DMS79 (cell line): Measurements from ENCODE around the gene ACSS2.
A peak's percentile ranks its signal among the peaks of the same experiment; 100 is the strongest.

Experiments
- DNase-seq: peaks from one replicate; lab custom pipeline; 2025; lab: John Stamatoyannopoulos, UW

The ACSS2 gene, protein sequence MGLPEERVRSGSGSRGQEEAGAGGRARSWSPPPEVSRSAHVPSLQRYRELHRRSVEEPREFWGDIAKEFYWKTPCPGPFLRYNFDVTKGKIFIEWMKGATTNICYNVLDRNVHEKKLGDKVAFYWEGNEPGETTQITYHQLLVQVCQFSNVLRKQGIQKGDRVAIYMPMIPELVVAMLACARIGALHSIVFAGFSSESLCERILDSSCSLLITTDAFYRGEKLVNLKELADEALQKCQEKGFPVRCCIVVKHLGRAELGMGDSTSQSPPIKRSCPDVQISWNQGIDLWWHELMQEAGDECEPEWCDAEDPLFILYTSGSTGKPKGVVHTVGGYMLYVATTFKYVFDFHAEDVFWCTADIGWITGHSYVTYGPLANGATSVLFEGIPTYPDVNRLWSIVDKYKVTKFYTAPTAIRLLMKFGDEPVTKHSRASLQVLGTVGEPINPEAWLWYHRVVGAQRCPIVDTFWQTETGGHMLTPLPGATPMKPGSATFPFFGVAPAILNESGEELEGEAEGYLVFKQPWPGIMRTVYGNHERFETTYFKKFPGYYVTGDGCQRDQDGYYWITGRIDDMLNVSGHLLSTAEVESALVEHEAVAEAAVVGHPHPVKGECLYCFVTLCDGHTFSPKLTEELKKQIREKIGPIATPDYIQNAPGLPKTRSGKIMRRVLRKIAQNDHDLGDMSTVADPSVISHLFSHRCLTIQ

DNA sequence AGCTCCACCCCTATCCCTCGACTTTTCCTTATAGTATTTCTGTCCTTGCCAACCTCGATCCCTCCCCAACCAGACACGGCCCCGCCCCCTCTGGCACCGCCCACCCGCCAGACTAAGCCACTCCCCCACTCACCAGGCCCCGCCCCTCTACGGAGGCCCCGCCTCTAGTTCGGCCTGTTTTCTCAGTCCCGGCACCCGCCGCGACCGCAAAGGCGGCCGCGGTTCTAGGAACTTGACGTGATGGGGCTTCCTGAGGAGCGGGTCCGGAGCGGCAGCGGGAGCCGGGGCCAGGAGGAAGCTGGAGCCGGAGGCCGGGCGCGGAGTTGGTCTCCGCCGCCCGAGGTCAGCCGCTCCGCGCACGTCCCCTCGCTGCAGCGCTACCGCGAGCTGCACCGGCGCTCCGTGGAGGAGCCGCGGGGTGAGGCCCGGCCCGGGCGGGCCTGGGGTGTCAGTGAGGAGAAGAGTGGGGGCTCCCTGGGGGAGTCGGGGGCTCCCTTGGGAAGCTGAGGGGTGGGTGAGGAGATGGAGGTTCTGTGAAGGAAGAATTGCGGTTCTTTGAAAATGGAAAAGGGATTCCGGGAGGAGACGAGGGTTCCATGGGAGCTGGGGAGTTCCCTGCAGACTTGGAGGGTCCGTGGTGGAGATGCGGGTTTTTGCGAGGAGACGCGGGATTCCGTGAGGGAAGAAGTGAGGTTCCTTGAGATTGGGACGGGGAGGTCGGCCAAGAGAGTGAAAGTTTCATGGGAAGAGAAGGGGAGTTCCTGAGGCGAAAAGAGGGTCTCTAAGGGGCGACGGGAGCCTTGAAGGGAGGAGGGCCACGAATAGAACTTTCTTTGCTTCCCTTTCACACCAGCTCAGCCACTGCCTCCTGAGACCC is at the start of gene ACSS2:
TSS of gene ACSS2 (plus strand) at position 207 of the 877 bp plus-strand sequence. CDS start at position 241, 34 bp downstream.
- no peak for DNase-seq

DNA sequence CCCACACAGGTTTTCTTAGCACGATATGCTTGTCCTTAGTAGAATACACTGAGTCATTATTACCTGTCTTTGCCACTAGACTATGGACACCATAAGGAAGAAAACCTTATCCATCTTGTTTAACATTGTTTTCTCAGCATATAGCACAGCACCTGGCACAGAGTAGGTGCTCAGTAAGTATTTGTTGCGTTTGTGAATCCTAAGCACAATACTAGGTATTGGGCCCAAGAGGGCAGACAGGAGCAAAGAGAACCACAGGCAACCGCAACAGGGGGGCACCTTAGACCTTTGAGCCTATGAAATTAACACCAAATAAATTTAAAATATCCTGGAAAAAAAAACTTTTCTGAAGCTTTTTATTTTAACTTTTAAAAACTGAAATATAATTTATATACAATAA is 47.2 kb upstream of the ACSS2 start:
- no peak for DNase-seq

DNA sequence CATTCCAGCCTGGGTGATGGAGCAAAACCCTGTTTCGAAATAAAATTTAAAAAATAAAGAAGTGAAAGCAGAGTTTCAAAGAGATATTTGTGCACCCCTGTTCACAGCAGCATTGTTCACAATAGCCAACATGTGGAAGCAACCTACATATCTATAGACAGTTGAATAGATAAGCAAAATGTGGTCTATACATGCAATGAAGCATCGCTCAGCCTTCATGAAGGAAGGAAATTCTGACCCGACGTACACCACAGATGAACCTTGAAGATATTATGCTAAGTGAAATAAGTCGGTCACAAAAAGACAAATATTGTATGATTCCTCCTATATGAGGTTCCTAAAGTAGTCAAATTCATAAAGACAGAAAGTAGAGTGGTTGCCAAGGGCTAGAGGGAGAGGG is 44.5 kb upstream of the ACSS2 start:
- DNase-seq = no peak

DNA sequence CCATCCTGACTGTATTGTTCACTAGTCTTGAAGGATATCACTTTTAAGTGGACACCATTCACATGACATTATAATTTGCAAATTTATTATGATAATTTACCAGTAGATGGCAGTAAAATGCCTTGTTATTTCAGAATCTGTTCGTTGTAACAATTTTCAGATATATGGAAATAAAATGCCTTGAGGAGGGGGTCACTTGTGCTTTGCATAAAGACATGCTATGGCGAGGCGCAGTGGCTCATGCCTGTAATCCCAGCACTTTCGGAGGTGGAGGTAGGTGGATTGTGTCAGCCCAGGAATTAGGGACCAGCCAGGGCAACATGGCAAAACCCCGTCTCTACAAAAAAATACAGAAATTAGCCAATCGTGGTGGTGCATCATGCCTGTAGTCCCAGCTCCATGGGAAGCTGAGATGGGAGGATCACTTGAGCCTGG is 41.9 kb upstream of the ACSS2 start:
- DNase-seq = peak; percentile 23

DNA sequence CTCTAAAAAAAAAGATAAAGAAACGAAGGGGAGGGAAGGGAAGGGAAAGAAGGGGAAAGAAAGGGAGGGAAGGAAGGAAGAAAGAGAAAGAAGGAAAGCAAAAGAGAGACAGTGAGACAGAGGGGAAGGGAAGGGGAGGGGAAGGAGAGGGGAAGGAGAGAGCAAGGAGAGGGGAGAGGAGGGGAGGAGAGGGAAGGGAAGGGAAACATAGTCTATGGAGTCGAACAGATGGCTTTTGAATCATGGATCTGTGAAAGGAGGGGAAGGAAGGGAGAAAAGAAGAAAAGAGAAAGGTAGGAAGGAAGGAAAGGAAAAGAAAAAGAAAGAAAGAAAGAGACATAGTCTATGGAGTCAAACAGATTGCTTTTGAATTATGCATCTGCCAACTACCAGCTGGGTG is 34.3 kb upstream of the ACSS2 start:
- DNase-seq = no peak

DNA sequence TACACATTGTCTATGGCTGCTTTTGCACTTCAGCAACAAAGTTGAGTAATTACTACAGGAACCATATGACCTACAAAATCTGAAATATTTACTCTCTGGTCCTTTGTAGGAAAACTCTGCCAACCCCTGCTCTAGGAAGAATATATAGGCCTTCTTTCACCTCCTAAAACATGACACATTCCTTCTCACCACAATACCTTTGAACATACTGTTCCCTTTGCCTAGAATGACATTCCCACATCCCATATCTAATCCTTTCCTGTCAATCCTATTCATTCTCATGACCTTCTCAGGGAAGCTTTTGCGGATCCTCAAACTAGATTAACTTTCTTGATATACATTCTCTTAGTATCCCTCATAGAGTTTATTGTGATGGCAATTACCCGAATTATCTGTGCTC is 33.0 kb upstream of the ACSS2 start:
- no peak for DNase-seq

DNA sequence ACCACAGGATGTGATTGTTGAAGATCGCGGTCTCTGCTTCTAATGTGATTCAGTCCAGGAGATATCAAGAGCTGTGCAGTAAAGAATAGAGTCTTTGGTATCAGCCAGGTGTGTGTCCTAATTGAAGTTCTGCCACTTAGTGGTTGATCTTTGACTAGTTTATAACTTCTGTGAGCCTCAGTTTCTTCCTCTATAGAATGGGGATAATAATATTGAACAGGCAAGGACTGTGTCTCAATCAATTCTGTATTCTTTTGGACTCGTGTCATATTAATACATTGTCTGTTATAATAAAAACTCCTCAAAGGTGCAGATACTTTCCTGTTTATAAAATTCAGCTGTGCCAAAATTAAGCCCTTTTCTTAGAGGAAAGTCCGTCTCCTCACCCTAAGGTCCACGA is 27.8 kb upstream of the ACSS2 start:
- no peak for DNase-seq

DNA sequence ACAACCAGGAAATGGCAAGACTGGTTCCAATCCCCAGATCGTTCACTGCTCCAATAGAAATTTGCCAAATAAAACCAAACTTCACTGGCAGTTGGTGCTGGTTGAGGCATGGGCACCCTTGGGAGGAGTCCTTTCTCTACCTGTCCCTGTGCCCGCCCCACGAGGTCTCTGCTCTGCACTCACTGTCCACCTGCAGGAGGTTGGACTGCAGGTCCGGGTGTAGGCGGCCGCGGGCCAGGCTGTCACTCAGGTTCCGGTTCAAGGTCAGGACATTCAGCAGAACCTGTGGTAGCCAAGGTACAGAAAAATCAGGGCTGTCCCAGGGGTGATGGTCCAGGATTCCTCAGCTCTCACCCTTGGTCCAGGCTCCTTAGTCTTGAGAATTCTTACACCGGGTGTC is 26.6 kb upstream of the ACSS2 start:
- no peak for DNase-seq

DNA sequence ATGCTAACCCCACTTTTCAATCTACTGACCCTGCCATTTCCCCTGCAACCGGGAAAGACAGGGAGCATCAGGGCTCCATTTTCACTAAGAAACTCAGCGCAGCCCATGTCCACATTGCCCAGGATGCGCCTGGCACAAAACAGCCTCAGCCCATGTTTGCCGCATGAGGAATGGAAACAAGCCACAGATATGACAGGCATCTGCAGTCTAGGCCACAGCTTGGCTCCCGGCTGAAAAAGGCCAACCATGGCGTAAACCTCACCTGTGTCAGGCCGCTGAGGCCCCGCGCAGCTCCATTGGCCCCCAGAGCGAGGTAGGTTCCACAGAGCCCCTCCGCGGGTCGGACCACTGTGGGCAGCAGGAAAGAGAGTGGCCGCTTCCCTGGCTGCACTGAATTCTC is 25.4 kb upstream of the ACSS2 start:
- DNase-seq = no peak

DNA sequence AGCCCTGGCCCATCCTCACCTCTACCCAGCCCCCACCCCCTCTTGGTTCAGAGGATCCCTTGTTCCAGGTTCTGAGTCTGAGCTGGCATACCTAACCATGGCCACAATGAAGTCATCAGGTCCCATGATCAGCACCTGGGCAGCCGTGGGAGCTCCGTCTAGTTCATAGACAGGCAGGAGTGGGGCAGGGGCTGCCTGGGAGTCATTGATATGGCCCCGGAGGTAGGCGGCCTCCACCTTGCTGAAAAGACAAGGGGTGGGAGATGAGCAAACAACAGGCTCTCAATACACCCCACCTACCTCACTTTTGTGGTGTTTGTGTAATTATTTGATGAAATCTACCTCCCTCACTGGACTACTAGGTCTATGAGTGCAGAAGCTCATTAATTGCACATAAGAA is 24.1 kb upstream of the ACSS2 start:
- no peak for DNase-seq

DNA sequence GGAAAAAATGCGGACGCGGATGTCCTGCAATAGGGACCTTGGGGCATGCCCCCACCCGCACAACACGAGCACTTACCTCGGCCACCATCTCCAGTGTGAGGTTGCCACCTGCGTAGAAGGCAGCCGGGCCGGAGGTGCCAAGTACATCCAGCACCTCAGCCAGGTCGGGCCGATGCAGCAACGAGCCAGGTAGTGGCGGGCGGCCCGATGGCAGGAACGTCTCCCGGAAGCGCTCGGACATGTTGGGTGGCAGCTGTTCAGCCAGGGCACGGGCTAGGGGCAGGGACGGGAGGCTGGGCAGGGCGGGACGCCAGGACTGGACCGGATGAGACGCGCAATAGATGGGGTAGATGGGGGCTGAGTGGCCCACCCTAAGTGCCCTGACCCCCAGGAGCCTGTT is 17.0 kb upstream of the ACSS2 start:
- no peak for DNase-seq

DNA sequence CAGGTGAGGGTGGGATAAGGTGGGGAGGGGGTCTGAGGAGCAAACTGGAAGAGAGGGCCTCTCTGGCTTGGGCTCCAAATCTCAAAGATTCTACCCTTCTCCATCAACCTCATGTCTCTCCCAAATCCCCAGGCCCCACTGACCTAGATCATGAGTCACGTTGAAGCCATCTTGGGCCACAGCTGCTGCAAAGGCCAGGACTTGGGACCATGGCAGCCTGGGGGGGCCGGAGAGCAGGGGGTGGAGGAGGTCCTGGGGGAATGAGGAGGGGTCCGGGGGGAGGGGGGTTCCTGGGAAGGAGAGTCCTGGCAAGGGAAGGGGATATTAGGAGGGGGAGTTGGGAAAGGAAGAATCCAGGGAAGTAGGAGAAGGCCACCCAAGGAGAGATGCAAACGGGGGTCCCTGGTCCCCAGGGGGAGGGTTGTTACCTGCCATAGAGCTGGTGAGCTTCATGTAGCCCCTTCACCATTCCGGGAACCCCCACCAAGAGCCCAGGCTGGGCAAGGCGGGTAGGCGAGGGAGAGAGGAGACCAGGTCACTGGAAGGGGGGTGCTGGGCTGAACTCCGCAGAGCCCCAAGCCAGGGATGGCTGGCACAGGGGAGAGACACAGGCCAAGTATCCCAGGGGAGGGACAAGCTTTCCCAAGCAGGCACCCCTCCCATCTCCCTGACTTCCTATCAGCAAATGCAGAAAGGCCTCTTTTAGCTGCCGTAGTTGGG is 16.4 kb upstream of the ACSS2 start:
- no peak for DNase-seq

DNA sequence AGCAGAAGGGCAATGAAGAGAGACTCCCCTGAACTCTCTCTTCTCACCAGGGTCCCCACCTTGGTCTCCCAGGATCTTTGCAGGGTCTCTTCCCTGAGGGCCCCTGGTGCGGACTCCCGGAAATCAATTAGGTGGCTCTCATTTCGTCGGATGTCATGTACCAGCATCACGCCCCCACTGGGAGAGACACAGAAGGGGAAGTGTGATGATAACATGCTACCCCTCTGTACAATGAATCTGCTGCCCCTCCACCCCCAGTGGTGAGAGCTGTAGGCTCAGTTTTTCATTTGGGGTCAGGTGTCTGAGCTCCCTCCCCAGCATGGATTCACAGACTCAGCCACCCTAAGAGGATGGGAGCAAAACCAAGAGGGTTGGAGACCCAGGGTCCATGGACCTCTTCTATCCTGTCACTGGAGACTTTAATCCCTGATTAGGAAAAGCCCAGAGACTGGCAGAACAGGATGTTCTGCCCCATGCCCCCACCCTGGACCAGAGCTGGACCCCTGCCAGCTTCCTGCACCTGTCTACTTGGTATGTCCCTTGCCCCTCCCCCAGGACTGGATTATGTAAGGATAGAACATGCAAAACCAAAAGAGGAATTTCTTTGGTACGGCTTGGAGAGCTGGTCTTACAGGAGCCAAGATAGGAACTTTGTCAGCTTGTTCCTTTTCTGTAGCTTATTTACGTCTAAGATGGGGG is 14.9 kb upstream of the ACSS2 start:
- no peak for DNase-seq

DNA sequence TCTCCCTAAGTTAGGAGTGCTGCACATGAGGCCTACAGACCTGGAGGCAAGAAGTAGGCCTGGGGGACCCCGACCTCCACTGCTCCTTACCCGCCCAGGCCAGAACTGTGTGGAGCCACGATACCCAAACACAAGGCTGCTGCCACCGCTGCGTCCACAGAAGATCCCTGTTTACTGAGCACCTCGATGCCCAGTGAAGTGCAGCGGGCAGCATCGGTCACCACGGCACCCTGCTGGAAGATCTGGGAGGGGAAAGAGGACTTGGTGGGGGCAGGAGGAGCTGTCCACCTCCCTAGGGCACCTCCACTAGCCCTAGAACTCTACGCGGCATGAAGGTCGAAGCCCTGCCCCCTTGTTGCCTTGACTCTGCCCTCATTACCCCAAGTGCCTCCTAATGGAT is 13.7 kb upstream of the ACSS2 start:
- DNase-seq = no peak

DNA sequence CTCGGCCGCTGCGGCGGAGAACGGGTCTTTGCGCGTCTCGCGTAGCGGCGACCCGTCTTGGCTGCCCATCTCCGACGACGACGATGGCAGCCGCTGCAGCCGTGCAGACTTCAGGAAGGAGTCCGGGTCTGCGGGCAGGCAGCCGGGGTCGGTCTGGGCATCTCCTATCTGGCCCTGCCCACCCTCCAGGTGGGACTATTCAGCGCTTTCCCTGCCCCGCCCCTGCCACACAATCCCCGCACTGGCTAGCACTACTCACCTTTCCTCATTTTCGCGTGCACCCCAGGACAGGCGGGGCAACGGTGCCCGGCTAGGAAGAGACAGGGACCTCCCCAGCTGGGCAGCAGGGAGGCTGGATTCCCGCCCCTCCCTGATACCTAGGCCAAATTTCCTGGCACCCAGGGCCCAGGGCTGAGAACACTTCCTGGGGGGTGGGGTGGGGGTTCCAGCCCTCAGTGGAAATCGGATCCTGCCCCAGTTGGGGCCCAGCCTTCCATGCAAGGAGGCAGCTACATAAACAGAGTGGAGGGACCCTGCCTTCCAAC is 12.9 kb upstream of the ACSS2 start:
- DNase-seq = no peak

DNA sequence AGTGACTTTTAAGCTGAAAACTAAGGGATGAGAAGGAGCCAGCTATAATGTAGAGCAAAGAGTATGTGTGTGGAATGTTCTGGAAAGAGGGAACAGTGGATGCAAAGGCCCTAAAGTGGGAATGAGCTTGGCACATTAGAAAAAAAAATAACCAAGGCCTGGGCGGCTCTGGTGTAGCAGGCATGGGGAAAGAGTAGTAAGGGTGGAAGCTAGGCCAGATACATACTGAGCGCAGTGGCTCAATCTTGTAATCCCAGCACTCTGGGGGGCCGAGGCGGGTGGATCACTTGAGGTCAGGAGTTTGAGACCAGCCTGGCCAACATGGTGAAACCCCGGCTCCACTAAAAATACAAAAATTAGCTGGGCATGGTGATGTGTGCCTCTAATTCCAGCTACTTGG is 12.2 kb upstream of the ACSS2 start:
- DNase-seq = no peak

DNA sequence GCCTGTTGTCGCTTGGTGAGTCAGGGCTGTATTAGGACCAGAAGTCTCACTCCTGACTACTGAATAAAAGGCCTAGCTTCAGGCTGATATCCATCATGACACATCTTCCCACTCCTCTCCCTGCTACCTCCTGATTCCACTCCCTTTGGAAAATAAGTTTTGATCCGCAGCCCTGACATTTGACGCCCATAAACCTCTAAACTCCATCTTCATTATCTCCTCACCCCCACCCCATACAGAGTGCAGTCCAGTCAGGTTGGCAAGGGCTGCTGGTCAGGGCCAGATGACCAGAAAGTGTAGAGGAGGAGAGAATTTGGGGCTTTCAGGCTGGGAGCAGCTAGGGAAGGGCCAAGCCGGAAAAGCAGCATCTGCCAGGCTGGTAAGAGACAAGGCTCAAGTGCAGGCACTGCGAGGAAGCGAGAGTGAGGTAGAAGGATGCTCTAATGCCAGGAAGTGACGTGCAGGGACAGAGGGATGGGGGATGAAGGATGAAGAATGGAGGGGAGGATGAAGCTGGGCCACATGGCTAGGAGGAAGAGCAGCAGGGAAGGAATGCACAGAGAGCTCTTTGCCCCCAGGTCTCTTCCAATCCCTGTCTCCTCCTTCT is 5.0 kb upstream of the ACSS2 start:
- DNase-seq = no peak

DNA sequence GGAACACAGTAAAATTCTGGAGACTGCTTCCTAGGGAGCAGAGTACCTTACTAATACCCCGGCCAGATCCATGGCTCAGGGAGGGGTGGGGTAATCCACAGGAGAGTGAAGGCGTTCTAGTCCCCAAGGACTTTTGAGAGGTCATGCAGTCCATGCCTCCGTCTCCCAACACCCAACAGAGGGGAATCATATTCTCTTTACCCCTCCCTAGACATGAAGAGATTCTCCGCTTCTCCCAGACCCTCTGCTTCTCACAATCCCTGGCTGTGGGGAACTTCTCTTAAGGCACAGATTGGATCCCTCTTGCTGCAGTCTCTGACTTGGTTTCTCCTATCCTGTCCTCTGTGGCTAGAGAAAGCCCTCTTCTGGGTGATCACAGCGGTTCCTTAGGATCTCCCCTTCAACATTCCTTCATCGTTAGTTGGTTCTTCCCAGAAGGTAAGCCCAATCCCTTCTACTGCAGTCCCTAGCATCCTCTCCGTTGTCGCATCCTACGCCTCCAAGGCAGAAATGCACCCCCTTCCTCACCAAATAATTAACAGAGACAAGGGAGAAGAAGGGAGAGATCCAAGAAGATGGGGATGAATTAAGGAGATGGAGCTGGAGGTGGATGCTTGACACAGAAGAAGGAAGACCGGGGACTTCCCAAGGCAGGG is 4.3 kb upstream of the ACSS2 start:
- no peak for DNase-seq

DNA sequence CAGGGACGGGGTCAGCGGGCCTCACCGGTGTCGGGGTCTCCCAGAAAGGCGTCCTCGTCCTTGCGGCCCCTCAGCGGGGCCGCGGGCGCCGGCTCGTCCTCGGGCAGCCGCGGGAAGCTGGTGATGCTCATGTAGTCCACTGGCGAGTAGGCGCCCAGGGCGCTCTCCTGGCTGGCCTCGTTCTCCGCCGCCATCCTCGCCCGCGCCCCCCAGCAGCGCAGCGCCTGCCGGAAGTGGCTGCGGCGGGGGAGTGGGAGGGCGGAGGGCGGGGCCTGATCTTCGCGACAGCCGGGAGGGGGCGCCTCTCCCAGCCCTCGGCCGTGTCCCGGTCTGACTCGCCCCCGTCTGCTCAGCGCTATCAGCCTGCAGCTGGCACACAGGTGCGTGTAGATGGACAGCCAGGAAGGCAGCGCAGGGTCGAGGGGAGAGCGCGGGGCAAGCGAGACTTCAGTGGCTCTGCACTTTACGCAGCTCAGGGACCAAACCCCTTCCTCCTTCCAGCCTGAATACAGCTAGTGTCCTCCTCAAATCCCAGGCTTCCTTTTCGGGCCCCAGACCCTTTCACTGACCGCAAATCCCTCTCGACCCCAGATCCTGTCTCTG is 3.7 kb upstream of the ACSS2 start, which contains the start of gene GGT7:
TSS of gene GGT7 (minus strand) at position 235 of the 603 bp plus-strand sequence. CDS start at position 194, 41 bp downstream.
- peak; percentile 51 for DNase-seq
